SU-DHL-6 (cell line): Measurements from ENCODE around the gene ALDH1L2.

Source experiments
- EZH2phosphoT487 ChIP-seq: fragments of 200-600 bp; sonication (generic), shearing (Covaris generic); conservative IDR thresholded peaks from 2 replicates; pipeline ENCODE4 v1.6.1; 2018; ENCODE audit warnings: mild to moderate bottlenecking, antibody characterized with exemption, low read length, moderate library complexity, mixed read lengths
- TF ChIP-seq, protein P1 (sequence below): fragments of 200-600 bp; sonication (generic); IDR thresholded peaks from one replicate; pipeline ENCODE4 v1.5.1; 2017; ENCODE audit warnings: antibody characterized with exemption, mild to moderate bottlenecking, low read length, moderate library complexity; ENCODE audit not compliant: insufficient read depth, poor library complexity, severe bottlenecking

DNA sequence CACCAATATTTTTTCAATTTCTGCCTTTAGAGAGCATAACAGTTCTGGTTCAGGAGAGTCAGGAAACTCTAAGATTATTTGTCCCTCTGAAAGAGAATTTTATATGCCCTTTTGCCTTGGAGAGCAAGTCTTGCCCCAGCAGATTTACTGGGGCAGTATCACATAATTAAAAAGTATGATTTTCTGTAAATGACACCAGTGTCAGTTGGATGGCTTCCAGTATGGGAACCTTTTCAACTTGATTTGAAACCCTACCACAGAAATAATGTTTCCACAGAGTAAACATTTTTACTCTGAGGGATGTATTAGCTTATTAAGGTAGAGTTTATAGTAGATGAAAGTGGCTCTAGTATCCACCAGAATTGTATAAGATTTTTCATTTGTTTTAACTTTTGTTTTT lies 82.8 kb downstream of the ALDH1L2 start:
- TF ChIP-seq, protein P1, sequence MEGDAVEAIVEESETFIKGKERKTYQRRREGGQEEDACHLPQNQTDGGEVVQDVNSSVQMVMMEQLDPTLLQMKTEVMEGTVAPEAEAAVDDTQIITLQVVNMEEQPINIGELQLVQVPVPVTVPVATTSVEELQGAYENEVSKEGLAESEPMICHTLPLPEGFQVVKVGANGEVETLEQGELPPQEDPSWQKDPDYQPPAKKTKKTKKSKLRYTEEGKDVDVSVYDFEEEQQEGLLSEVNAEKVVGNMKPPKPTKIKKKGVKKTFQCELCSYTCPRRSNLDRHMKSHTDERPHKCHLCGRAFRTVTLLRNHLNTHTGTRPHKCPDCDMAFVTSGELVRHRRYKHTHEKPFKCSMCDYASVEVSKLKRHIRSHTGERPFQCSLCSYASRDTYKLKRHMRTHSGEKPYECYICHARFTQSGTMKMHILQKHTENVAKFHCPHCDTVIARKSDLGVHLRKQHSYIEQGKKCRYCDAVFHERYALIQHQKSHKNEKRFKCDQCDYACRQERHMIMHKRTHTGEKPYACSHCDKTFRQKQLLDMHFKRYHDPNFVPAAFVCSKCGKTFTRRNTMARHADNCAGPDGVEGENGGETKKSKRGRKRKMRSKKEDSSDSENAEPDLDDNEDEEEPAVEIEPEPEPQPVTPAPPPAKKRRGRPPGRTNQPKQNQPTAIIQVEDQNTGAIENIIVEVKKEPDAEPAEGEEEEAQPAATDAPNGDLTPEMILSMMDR, result no peak
- no peak for TF ChIP-seq EZH2phosphoT487
